Inflammatory macrophage treated with lipopolysaccharide for 1 hour (primary cell): ENCODE results near the gene STRN3.

Source experiments
- DNase-seq, 2 donors: peaks; one replicate each; pipeline ENCODE4 v3.0.0-alpha.2; 2020 to 2022

Gene STRN3

GRCh38 chr14:30869551-30870155 is 156.5 kb downstream of the STRN3 start:
- peak in 1 of 2 donors; percentile 12 for DNase-seq

GRCh38 chr14:30868736-30869135 is 157.4 kb downstream of the STRN3 start:
- DNase-seq, result no peak

GRCh38 chr14:30864934-30865333 is 161.2 kb downstream of the STRN3 start:
- no peak for DNase-seq

GRCh38 chr14:30861200-30861599 is 165.0 kb downstream of the STRN3 start:
- DNase-seq, result no peak

- DNase-seq, result peak; percentile 54 to 77
Measured at GRCh38 chr14:30855345-30856037, 170.7 kb downstream of the STRN3 start.

GRCh38 chr14:30854492-30854891 is 171.7 kb downstream of the STRN3 start:
- no peak for DNase-seq

- DNase-seq, result no peak
Measured at GRCh38 chr14:30853946-30854345, 172.2 kb downstream of the STRN3 start.

- DNase-seq, result no peak
Measured at GRCh38 chr14:30849983-30850382, 176.2 kb downstream of the STRN3 start.

- DNase-seq, result peak; percentile 38 to 70
Measured at GRCh38 chr14:30849354-30849753, 176.8 kb downstream of the STRN3 start.

- peak; percentile 77 to 81 for DNase-seq
Measured at GRCh38 chr14:30848449-30849240, 177.5 kb downstream of the STRN3 start.
